Kidney (tissue), 14 donors: Measurements from ENCODE around the gene LCOR. TPM values are rescaled to one million over a fixed set of nuclear protein-coding genes. Genes with fewer than 3 reads are reported as not detected.

Experiments used
- DNase-seq, 5 donors: peaks; one replicate each; pipeline ENCODE4 v3.0.0-alpha.2; 2013 to 2020
- FAIRE-seq: peaks from 2 replicates; lab custom pipeline; 2012; peaks lifted over from hg19 to GRCh38; lab: Jason Lieb, UNC
- H3K27ac ChIP-seq, 2 donors: one replicate each; pipeline ENCODE4 v1.7.0; 2013; ENCODE audit warnings: low read depth in 2 of 2, low read length in 2 of 2, inconsistent platforms in 1 of 2
- H3K27me3 ChIP-seq: one replicate; pipeline ENCODE4 v1.7.1; 2013; ENCODE audit warnings: low read length, inconsistent platforms; ENCODE audit not compliant: control insufficient read depth, insufficient read depth
- H3K36me3 ChIP-seq, 3 donors: one replicate each; pipeline versions ENCODE4 v1.7.0 to v1.7.1; 2013; ENCODE audit warnings: low read length in 3 of 3, control low read depth in 1 of 3, inconsistent platforms in 1 of 3; ENCODE audit not compliant: insufficient read depth in 3 of 3, control insufficient read depth in 2 of 3
- H3K4me1 ChIP-seq, 3 donors: one replicate each; pipeline versions ENCODE4 v1.7.0 to v1.7.1; 2013; ENCODE audit warnings: low read length in 3 of 3, inconsistent platforms in 1 of 3, low read depth in 1 of 3; ENCODE audit not compliant: control insufficient read depth in 2 of 3, insufficient read depth in 2 of 3
- H3K4me3 ChIP-seq, 3 donors: one replicate each; pipeline versions ENCODE4 v1.7.0 to v1.8.1; 2013; ENCODE audit warnings: low read length in 3 of 3, control low read depth in 1 of 3, inconsistent platforms in 1 of 3
- H3K9ac ChIP-seq, 3 donors: one replicate each; pipeline versions ENCODE4 v1.7.0 to v1.7.1; 2013; ENCODE audit warnings: low read length in 3 of 3, control low read depth in 1 of 3, inconsistent platforms in 1 of 3
- H3K9me3 ChIP-seq, 3 donors: one replicate each; pipeline versions ENCODE4 v1.7.0 to v1.7.1; 2013; ENCODE audit warnings: low read length in 3 of 3, control low read depth in 1 of 3, inconsistent platforms in 1 of 3; ENCODE audit not compliant: control insufficient read depth in 2 of 3, insufficient read depth in 1 of 3
- intact Hi-C: fragments of 100-400 bp; cut with DNase I; formaldehyde crosslinking; loops from one replicate; pipeline ENCODE4 v1.11.1; 2022
- polyA plus RNA-seq: library from polyadenylated mRNA; stranded (reverse); fragments of 350-450 nt; fragmentation: Illumina TruSeq; extraction: RNeasy Lipid Tissue Mini Kit (QIAGEN cat#74804); gene quantifications from one replicate; pipeline ENCODE4 v1.2.3, GENCODE V29; 2014; ENCODE audit warnings: low read depth, low replicate concordance; ENCODE audit not compliant: insufficient read depth
- total RNA-seq: library from RNA; stranded (reverse); fragmentation: NEBNext Ultra II Directional; extraction: Animal tissue kit (Norgen Biotek cat#: 25700); gene quantifications from one replicate; pipeline ENCODE4 v1.2.1, GENCODE V29; 2021
- TF ChIP-seq, protein P1 (sequence below): IDR thresholded peaks from 3 replicates; pipeline ENCODE4 v1.5.1; 2012; ENCODE audit warnings: mild to moderate bottlenecking, moderate library complexity, borderline replicate concordance; ENCODE audit not compliant: insufficient read depth; ENCODE audit errors: extremely low read depth
- donor health status: control.
- donor health status: control.
- donor health status: control.
- donor health status: control.
- donor health status: control.
- donor health status: DM: yes; HTN: yes; CAD: no.
- donor health status: Normal renal cell carcinoma (clear cell type).

Gene LCOR
- total and polyA plus RNA-seq, 2 donors from 2014 or later, result 2.8 to 48.5 TPM

DNA sequence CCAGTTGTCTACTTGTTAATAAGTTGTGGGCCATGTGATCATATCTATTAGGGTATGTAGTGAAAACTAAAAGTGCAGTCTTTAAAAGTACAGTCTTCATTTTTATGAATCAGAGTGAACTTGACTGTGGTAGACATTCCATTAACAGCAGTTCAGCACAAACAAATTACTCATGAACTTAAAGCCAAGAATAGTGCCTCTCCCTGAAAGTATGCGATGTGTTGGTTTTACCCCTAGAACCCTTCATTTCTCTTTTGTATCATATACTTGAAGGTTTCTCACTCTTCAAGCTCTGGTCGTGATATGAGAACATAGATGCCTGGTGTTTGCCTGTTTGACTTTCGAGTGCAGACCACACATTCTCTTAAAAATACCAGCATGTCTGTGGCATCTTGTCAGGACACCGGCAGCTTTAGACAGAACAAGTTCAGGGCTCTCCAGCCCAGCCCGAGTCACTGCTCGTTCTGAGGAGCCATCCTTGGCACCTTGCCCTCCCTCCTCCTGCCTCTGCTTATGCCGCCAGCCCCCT lies 159.3 kb downstream of the LCOR start:
- Histone ChIP-seq H3K36me3 (no peaks in the 10 kb centered on the region), H3K27ac (no peak overlapping the region), H3K9me3 (no peaks in the 10 kb centered on the region), H3K4me3 (no peak overlapping the region), H3K9ac (no peak overlapping the region), H3K27me3 (no peaks in the 10 kb centered on the region), H3K4me1 (no peaks in the 10 kb centered on the region)
- no peak for DNase-seq
- FAIRE-seq, result no peak
- intact Hi-C loops, result no loop called here
- TF ChIP-seq, protein P1, sequence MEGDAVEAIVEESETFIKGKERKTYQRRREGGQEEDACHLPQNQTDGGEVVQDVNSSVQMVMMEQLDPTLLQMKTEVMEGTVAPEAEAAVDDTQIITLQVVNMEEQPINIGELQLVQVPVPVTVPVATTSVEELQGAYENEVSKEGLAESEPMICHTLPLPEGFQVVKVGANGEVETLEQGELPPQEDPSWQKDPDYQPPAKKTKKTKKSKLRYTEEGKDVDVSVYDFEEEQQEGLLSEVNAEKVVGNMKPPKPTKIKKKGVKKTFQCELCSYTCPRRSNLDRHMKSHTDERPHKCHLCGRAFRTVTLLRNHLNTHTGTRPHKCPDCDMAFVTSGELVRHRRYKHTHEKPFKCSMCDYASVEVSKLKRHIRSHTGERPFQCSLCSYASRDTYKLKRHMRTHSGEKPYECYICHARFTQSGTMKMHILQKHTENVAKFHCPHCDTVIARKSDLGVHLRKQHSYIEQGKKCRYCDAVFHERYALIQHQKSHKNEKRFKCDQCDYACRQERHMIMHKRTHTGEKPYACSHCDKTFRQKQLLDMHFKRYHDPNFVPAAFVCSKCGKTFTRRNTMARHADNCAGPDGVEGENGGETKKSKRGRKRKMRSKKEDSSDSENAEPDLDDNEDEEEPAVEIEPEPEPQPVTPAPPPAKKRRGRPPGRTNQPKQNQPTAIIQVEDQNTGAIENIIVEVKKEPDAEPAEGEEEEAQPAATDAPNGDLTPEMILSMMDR, result no peak

DNA sequence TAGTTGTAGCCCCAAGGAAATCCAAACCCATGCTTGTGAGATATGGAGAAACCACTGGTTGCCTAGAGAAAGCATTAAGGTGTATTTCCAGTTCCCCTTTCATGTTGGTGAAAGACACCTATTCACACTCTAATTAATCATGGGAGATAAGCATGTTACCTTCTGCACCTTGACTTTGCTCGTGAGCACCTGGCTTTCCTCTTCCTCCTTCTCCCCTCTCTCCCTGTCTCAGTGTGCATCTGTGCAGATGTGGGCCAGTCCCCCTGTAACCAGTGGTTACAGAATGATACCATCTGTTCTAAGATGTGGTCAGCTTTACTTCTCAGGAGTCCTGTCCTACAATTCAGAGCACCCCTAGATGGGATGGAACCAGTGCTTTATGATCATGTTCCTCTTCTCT lies 160.6 kb downstream of the LCOR start:
- TF ChIP-seq, protein P1, result no peak
- DNase-seq (no peak), FAIRE-seq (no peak)
- Histone ChIP-seq H3K36me3 (no peaks in the 10 kb centered on the region), H3K9ac (no peak overlapping the region), H3K27me3 (no peaks in the 10 kb centered on the region), H3K27ac (no peak overlapping the region), H3K9me3 (no peaks in the 10 kb centered on the region), H3K4me3 (no peak overlapping the region), H3K4me1 (no peaks in the 10 kb centered on the region)
- intact Hi-C loops, result no loop called here

DNA sequence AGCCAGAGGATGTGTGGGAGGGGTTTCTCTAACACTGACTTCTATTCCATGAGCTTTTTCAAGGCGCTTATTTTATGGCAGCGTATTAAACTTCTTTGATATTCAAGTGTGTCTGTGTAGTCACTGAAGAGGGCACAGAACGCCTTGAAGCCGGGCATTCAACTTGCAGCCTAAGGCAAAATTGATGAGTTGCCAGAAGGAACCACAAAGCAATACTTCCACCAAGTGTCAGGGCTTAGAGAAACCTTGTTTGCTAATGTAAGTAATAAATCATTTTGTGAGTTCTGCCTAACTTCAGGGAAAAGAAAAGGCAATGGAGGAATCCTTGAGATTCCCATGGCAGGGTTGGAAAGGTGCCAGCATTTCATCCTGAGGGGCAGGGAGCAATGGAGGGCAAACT lies 163.8 kb downstream of the LCOR start:
- no peaks in the 10 kb centered on the region for H3K4me1 ChIP-seq
- H3K27me3 ChIP-seq, result no peaks in the 10 kb centered on the region
- no peaks in the 10 kb centered on the region for H3K36me3 ChIP-seq
- TF ChIP-seq, protein P1, result no peak
- H3K4me3 ChIP-seq, result no peak overlapping the region
- H3K9me3 ChIP-seq, result no peaks in the 10 kb centered on the region
- DNase-seq (peak in 3 of 5 donors; percentile 46 to 64 (median 58)), FAIRE-seq (no peak)
- intact Hi-C loops, result no loop called here
- H3K9ac ChIP-seq, result no peak overlapping the region
- H3K27ac ChIP-seq, result no peak overlapping the region
